Ovary (tissue), 3 donors: ENCODE results near the gene CARD10.

Experiments used
- EP300 ChIP-seq: sonication (generic); formaldehyde crosslinking; IDR thresholded peaks from one replicate; pipeline ENCODE4 v1.6.1; 2017; ENCODE audit warnings: antibody characterized with exemption
- POLR2A ChIP-seq: fragments of 450-650 bp; IDR thresholded peaks from one replicate; pipeline ENCODE4 v1.6.1; 2017; ENCODE audit warnings: antibody characterized with exemption, mild to moderate bottlenecking, moderate library complexity
- TF ChIP-seq, protein P1 (sequence below), 3 donors: fragments of 450-650 bp in 2 of 3; fragments of 200-600 bp in 1 of 3; IDR thresholded peaks; one replicate each; pipeline versions ENCODE4 v1.5.1 to v1.8.0; 2016 to 2022; ENCODE audit warnings: antibody characterized with exemption in 3 of 3, mild to moderate bottlenecking in 1 of 3
- donor health status: DM: no; HTN: no; CAD: no.

- TF ChIP-seq POLR2A (no peak), EP300 (no peak)
- TF ChIP-seq, protein P1, sequence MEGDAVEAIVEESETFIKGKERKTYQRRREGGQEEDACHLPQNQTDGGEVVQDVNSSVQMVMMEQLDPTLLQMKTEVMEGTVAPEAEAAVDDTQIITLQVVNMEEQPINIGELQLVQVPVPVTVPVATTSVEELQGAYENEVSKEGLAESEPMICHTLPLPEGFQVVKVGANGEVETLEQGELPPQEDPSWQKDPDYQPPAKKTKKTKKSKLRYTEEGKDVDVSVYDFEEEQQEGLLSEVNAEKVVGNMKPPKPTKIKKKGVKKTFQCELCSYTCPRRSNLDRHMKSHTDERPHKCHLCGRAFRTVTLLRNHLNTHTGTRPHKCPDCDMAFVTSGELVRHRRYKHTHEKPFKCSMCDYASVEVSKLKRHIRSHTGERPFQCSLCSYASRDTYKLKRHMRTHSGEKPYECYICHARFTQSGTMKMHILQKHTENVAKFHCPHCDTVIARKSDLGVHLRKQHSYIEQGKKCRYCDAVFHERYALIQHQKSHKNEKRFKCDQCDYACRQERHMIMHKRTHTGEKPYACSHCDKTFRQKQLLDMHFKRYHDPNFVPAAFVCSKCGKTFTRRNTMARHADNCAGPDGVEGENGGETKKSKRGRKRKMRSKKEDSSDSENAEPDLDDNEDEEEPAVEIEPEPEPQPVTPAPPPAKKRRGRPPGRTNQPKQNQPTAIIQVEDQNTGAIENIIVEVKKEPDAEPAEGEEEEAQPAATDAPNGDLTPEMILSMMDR (IDR thresholded peaks at IDR 0.05) = no peak
Measured at GRCh38 chr22:37487571-37487970, 31.6 kb downstream of the CARD10 start.
